Measurements from ENCODE around the gene RIMBP2.

RIMBP2 gene

GRCh38 chr12:130421896-130422295 is 294.2 kb downstream of the RIMBP2 start:
- no peak for DNase-seq (ENCODE audit: low read depth)

GRCh38 chr12:130420071-130420470 is 296.0 kb downstream of the RIMBP2 start:
- DNase-seq (ENCODE audit: low read depth), result no peak

- DNase-seq (ENCODE audit: low read depth), result no peak
Observed at GRCh38 chr12:130419116-130419515, 297.0 kb downstream of the RIMBP2 start.

GRCh38 chr12:130418251-130418650 is 297.8 kb downstream of the RIMBP2 start:
- DNase-seq (ENCODE audit: low read depth), result no peak

GRCh38 chr12:130414381-130414780 is 301.7 kb downstream of the RIMBP2 start:
- no peak for DNase-seq (ENCODE audit: low read depth)

GRCh38 chr12:130413909-130414308 is 302.2 kb downstream of the RIMBP2 start:
- no peak for DNase-seq (ENCODE audit: low read depth)

GRCh38 chr12:130412384-130412783 is 303.7 kb downstream of the RIMBP2 start:
- no peak for DNase-seq (ENCODE audit: low read depth)

- no peak for DNase-seq (ENCODE audit: low read depth)
Observed at GRCh38 chr12:130405332-130405731, 310.8 kb downstream of the RIMBP2 start.

- no peak for DNase-seq (ENCODE audit: low read depth)
Observed at GRCh38 chr12:130401703-130402102, 314.4 kb downstream of the RIMBP2 start.

- DNase-seq (ENCODE audit: low read depth), result no peak
Observed at GRCh38 chr12:130398100-130398848, 317.8 kb downstream of the RIMBP2 start.

GRCh38 chr12:130396667-130397066 is 319.4 kb downstream of the RIMBP2 start:
- DNase-seq (ENCODE audit: low read depth), result no peak

GRCh38 chr12:130394906-130395305 is 321.2 kb downstream of the RIMBP2 start:
- no peak for DNase-seq (ENCODE audit: low read depth)

GRCh38 chr12:130391186-130391585 is 324.9 kb downstream of the RIMBP2 start:
- no peak for DNase-seq (ENCODE audit: low read depth)

- no peak for DNase-seq (ENCODE audit: low read depth)
Observed at GRCh38 chr12:130385193-130385592, 330.9 kb downstream of the RIMBP2 start.

- no peak for DNase-seq (ENCODE audit: low read depth)
Observed at GRCh38 chr12:130384234-130384633, 331.9 kb downstream of the RIMBP2 start.

- DNase-seq (ENCODE audit: low read depth), result no peak
Observed at GRCh38 chr12:130382818-130383217, 333.3 kb downstream of the RIMBP2 start.

GRCh38 chr12:130375296-130376287 is 340.5 kb downstream of the RIMBP2 start:
- DNase-seq (ENCODE audit: low read depth), result no peak

- no peak for DNase-seq (ENCODE audit: low read depth)
Observed at GRCh38 chr12:130374083-130374482, 342.0 kb downstream of the RIMBP2 start.

- no peak for DNase-seq (ENCODE audit: low read depth)
Observed at GRCh38 chr12:130372936-130373335, 343.2 kb downstream of the RIMBP2 start.

GRCh38 chr12:130371296-130371695 is 344.8 kb downstream of the RIMBP2 start:
- DNase-seq (ENCODE audit: low read depth), result no peak

GRCh38 chr12:130369816-130370215 is 346.3 kb downstream of the RIMBP2 start:
- DNase-seq (ENCODE audit: low read depth), result no peak

GRCh38 chr12:130367523-130367922 is 348.6 kb downstream of the RIMBP2 start:
- no peak for DNase-seq (ENCODE audit: low read depth)

GRCh38 chr12:130367003-130367402 is 349.1 kb downstream of the RIMBP2 start:
- DNase-seq (ENCODE audit: low read depth), result no peak
